Measurements from ENCODE around the gene PTEN. TPM values are rescaled to one million over a fixed set of nuclear protein-coding genes. Genes with fewer than 3 reads are reported as not detected.
"Not testable (repeated sequence)": the region's sequence is repeated elsewhere in the genome, so short reads cannot be mapped to it uniquely, and the experiment has no call there.

PTEN gene
- total RNA-seq, 1 donor from 2014 or later = 90.3 TPM

DNA sequence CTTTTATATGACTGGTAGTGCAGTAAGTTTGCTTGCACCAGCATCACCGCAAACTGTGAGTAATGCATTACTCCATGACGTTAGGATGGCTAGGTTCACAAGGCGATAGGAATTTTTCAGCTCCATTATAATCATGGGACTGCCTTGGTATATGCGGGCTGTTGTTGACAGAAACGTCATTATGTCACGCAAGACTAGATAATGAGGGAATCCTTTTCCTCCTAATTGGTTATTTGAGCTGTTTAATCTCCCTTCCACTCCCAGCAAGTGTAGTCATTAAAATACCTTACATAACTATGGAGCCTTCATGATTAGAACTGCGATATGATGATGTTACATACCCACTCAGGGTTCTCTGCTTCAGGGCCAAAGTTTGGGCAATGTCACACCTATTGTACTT is 17.4 kb upstream of the PTEN start:
- Mint-ChIP-seq H3K4me1 (ENCODE audit: low read depth, unreplicated experiment) (peaks cover 27% of the 10 kb centered on the region), H3K9me3 (ENCODE audit: unreplicated experiment) (no peaks in the 10 kb centered on the region), H3K27me3 (ENCODE audit: low read depth, unreplicated experiment) (no peaks in the 10 kb centered on the region), H3K4me3 (ENCODE audit: unreplicated experiment) (no peak overlapping the region), H3K27ac (ENCODE audit: unreplicated experiment) (no peak overlapping the region), H3K36me3 (ENCODE audit: low read depth, unreplicated experiment) (no peaks in the 10 kb centered on the region)
- Histone ChIP-seq H3K36me3 (ENCODE audit: insufficient read depth, low read length) (no peaks in the 10 kb centered on the region), H3K9me3 (ENCODE audit: insufficient read depth, low read depth, low read length) (no peaks in the 10 kb centered on the region), H3K4me1 (ENCODE audit: insufficient read depth, low read length) (peaks cover 14% of the 10 kb centered on the region), H3K79me2 (ENCODE audit: insufficient read depth, low read length) (no peaks in the 10 kb centered on the region), H3K4me3 (ENCODE audit: insufficient read depth, low read depth, low read length) (no peak overlapping the region), H3K27ac (ENCODE audit: low read depth, low read length) (peak overlapping the region; percentile 62), H3K27me3 (ENCODE audit: insufficient read depth, low read length) (no peaks in the 10 kb centered on the region), H3K4me2 (ENCODE audit: low read length) (no peak overlapping the region), H2AFZ (ENCODE audit: low read depth, low read length) (no peak overlapping the region), H4K20me1 (ENCODE audit: insufficient read depth, low read length) (no peaks in the 10 kb centered on the region), H3K9ac (ENCODE audit: low read length) (no peak overlapping the region)
- peak; percentile 76 for FAIRE-seq
- DNase-seq (ENCODE audit: low read depth) = peak; percentile 92
- TF ChIP-seq EZH2 (IDR thresholded peaks at IDR 0.05; ENCODE audit: insufficient read depth, low read length) = no peak
- TF ChIP-seq, protein P1, sequence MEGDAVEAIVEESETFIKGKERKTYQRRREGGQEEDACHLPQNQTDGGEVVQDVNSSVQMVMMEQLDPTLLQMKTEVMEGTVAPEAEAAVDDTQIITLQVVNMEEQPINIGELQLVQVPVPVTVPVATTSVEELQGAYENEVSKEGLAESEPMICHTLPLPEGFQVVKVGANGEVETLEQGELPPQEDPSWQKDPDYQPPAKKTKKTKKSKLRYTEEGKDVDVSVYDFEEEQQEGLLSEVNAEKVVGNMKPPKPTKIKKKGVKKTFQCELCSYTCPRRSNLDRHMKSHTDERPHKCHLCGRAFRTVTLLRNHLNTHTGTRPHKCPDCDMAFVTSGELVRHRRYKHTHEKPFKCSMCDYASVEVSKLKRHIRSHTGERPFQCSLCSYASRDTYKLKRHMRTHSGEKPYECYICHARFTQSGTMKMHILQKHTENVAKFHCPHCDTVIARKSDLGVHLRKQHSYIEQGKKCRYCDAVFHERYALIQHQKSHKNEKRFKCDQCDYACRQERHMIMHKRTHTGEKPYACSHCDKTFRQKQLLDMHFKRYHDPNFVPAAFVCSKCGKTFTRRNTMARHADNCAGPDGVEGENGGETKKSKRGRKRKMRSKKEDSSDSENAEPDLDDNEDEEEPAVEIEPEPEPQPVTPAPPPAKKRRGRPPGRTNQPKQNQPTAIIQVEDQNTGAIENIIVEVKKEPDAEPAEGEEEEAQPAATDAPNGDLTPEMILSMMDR (IDR thresholded peaks at IDR 0.05; ENCODE audit: insufficient read depth, low read depth, low read length) = no peak

DNA sequence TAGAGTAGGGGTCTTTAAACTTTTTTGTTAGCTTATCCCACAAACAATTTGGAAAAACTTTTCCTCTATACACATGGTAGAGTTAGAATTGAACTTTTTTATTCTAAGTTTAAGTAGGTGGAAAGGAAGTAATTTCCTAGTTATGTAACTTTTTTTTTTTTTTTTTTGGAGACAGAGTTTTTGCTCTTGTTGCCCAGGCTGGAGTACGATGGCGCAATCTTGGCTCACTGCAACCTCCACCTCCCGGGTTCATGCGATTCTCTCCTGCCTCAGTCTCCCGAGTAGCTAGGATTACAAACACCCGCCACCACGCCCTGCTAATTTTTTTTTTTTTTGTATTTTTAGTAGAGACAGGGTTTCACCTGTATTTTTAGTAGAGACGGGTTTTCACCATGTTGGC is 16.7 kb upstream of the PTEN start:
- H3K4me3 ChIP-seq (ENCODE audit: insufficient read depth, low read depth, low read length); H4K20me1 ChIP-seq (ENCODE audit: insufficient read depth, low read length); H3K27me3 ChIP-seq (ENCODE audit: insufficient read depth, low read length); H3K9me3 ChIP-seq (ENCODE audit: insufficient read depth, low read depth, low read length); H3K79me2 ChIP-seq (ENCODE audit: insufficient read depth, low read length); H3K4me2 ChIP-seq (ENCODE audit: low read length); H3K4me3 Mint-ChIP-seq (ENCODE audit: unreplicated experiment); H3K36me3 Mint-ChIP-seq (ENCODE audit: low read depth, unreplicated experiment); H3K9ac ChIP-seq (ENCODE audit: low read length); H2AFZ ChIP-seq (ENCODE audit: low read depth, low read length); H3K27me3 Mint-ChIP-seq (ENCODE audit: low read depth, unreplicated experiment); H3K27ac Mint-ChIP-seq (ENCODE audit: unreplicated experiment); DNase-seq (ENCODE audit: low read depth); H3K36me3 ChIP-seq (ENCODE audit: insufficient read depth, low read length); FAIRE-seq; H3K9me3 Mint-ChIP-seq (ENCODE audit: unreplicated experiment): not testable (repeated sequence)
- Histone ChIP-seq H3K4me1 (ENCODE audit: insufficient read depth, low read length) (peaks cover 14% of the 10 kb centered on the region), H3K27ac (ENCODE audit: low read depth, low read length) (peak overlapping the region; percentile 62)
- peaks cover 27% of the 10 kb centered on the region for H3K4me1 Mint-ChIP-seq (ENCODE audit: low read depth, unreplicated experiment)

DNA sequence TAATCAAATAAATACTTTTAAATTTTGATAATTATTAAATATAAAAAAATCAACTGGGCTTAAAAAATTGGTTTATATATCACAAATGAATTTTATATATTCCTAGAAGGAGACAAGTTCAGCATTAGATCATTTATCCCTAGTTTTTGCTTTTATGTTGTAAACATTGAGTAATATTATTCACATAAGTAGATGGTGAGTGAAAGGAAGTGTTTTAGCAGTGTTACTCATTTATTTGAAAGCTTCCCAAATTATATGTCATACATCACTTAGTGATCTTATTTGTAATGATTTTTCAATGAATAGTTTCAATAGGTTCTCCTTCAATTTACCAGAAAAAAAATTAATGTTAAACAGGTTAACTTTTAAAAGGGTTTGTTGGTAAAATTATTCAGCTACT is 15.9 kb upstream of the PTEN start:
- Histone ChIP-seq H3K9ac (ENCODE audit: low read length) (no peak overlapping the region), H4K20me1 (ENCODE audit: insufficient read depth, low read length) (no peaks in the 10 kb centered on the region), H3K4me1 (ENCODE audit: insufficient read depth, low read length) (peaks cover 14% of the 10 kb centered on the region), H3K4me2 (ENCODE audit: low read length) (no peak overlapping the region), H3K36me3 (ENCODE audit: insufficient read depth, low read length) (no peaks in the 10 kb centered on the region), H3K9me3 (ENCODE audit: insufficient read depth, low read depth, low read length) (no peaks in the 10 kb centered on the region), H3K27ac (ENCODE audit: low read depth, low read length) (no peak overlapping the region), H3K4me3 (ENCODE audit: insufficient read depth, low read depth, low read length) (no peak overlapping the region), H2AFZ (ENCODE audit: low read depth, low read length) (no peak overlapping the region), H3K27me3 (ENCODE audit: insufficient read depth, low read length) (no peaks in the 10 kb centered on the region), H3K79me2 (ENCODE audit: insufficient read depth, low read length) (no peaks in the 10 kb centered on the region)
- no peak for FAIRE-seq
- H3K27me3 Mint-ChIP-seq (ENCODE audit: low read depth, unreplicated experiment) = no peaks in the 10 kb centered on the region
- peaks cover 23% of the 10 kb centered on the region for H3K4me1 Mint-ChIP-seq (ENCODE audit: low read depth, unreplicated experiment)
- no peak for DNase-seq (ENCODE audit: low read depth)
- H3K9me3 Mint-ChIP-seq (ENCODE audit: unreplicated experiment) = no peaks in the 10 kb centered on the region
- TF ChIP-seq, protein P1 (IDR thresholded peaks at IDR 0.05; ENCODE audit: insufficient read depth, low read depth, low read length) = no peak
- no peak for TF ChIP-seq EZH2 (IDR thresholded peaks at IDR 0.05; ENCODE audit: insufficient read depth, low read length)
- H3K4me3 Mint-ChIP-seq (ENCODE audit: unreplicated experiment) = no peak overlapping the region
- no peak overlapping the region for H3K27ac Mint-ChIP-seq (ENCODE audit: unreplicated experiment)
- H3K36me3 Mint-ChIP-seq (ENCODE audit: low read depth, unreplicated experiment) = no peaks in the 10 kb centered on the region
